Activated CD4-positive, alpha-beta T cell treated with anti-CD3 and anti-CD28 coated beads for 36 hours (primary cell): ENCODE results near the gene DNMT3B. TPM values are rescaled to one million over a fixed set of nuclear protein-coding genes. Genes with fewer than 3 reads are reported as not detected.

Experiments used
- total RNA-seq, 2 experiments: library from RNA; stranded (reverse); gene quantifications; one replicate each; pipeline ENCODE4 v1.2.3, GENCODE V29; 2021

The DNMT3B gene
- total RNA-seq, 2 experiments from 2014 or later, result 1.4 to 1.6 TPM

Other genes starting within 250 kb of the DNMT3B start
- gene NOL4L, start 177.1 kb upstream of the DNMT3B start, total RNA-seq, result 10 to 100 TPM; 17.3 to 22.0 TPM
- gene C20orf203, start 88.4 kb upstream of the DNMT3B start, total RNA-seq, result not detected
- 10 to 100 TPM; 35.9 to 38.8 TPM for gene COMMD7, start 18.9 kb upstream of the DNMT3B start, total RNA-seq
- gene MAPRE1, start 57.6 kb downstream of the DNMT3B start, total RNA-seq, result 100 to 1,000 TPM; 112 to 125 TPM
- gene EFCAB8, start 96.5 kb downstream of the DNMT3B start, total RNA-seq, result under 1 TPM; 0.37 to 0.40 TPM
- gene SUN5, start 242.0 kb downstream of the DNMT3B start, total RNA-seq, result not detected
- not detected for gene BPIFB2, start 245.3 kb downstream of the DNMT3B start, total RNA-seq